GM19099 (cell line): ENCODE data around the gene KLF11.

Experiments
- POLR2A ChIP-seq: IDR thresholded peaks from 3 replicates; pipeline ENCODE4 v1.6.1; 2011; ENCODE audit warnings: low read depth; ENCODE audit not compliant: insufficient read length; ENCODE audit errors: extremely low read depth

KLF11 gene

DNA sequence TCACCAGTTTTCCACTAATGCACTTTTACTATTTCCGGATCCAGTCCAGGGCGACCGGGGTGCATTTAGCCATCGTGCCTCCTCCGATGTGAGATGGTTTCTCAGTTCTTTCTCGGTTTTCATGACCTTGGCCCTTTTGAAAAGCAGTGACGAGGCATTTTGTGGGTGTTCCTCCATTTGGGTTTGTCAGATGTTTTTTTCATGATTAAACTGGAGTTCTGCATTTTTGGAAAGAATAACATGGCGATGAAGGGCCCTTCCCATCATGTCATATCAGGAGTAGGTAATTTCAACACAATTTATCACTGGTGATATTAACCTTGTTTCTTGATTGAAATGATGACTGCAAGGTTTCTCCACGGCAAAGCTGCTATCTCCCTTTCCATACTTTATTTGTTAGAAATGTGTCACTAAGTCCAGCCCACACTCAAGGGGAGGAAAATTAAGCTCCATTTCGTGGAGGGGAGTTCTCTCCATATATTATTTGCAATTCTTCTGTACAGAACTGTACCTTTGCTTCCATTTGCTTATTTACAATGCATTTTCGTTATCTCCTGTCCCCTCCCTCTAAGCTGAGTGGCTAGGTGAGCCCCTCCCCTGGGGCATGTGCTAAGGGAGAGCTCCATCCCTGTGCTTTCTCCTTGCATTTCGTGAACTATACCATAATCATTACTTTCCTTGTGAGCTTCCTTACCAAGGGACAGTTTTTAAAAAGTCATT, 8.9 kb upstream of the KLF11 start:
- TF ChIP-seq POLR2A: no peak

DNA sequence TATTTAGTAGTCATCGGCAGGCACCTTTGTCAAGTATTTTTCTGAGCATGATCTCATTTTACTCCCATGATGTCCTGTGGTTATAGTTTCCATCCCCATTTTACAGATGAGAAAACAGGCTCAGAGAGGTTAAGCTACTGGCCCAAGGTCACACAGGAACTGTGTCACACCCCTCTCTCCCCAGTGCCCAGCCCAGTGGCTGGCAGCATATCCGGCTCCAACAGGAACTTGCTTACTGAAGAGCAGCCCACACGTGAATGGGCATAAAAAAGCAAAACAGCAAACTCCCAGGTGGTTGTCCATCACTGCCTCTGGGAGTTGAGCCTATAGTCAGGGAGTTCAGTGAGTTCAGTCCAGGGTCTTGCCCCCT, 8.3 kb upstream of the KLF11 start:
- no peak for TF ChIP-seq POLR2A

DNA sequence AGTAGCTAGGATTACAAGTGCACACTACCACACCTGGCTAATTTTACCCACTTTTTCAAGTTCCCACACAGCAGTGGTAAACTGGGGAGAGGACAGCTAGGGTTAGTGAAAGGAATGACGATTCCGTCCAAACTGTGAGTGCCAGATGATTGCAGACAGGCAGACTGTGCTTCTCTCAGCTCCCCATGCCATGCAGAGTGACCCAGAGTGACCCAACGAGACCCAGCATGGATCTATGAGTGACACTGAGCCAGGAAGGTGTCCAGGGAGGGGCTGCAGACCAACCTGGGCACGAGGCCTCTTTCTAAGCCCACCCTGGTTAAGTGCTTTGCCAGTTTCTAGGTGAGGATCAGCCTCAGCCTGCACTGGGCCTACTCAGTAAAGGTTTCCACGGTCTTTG, 7.7 kb upstream of the KLF11 start:
- TF ChIP-seq POLR2A: no peak

DNA sequence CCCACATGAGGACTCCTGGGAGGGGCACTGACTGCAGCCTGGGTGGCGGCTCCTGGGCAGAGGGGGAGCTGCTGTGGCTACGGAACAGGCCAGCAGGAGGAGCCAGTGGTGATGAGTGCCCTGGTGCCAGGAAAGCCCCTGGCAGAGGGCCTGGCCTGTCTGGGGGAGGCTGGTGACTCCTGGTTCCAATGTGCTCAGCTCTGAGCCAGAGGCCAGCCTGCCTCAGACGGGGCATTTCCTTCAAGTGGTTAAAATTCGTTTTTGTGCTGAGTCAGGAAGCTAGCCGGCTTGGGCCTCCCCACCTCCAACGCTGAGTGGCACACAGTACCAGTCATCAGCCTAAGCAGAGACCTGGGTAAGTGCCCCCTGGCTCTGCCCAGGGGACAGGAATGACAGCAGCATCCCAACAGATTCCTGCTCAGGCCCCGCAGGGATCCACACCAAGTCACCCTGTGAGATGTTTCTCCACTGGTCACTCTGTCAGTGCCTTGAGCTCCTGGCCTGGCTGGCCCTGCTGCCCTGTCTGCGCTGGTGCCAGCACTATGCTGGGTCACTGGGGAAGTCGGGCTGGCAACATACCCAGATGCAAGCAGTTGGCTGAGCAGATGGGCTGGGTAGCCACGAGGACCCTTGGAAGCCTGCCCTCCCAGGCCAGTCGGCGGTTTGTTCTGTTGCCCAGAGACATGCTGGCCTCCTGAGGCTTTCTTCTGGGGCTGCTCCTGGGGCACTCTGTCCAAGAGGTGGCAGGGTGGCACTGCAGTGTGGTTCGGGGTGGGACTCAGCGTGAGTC, 7.1 kb upstream of the KLF11 start:
- no peak for TF ChIP-seq POLR2A

DNA sequence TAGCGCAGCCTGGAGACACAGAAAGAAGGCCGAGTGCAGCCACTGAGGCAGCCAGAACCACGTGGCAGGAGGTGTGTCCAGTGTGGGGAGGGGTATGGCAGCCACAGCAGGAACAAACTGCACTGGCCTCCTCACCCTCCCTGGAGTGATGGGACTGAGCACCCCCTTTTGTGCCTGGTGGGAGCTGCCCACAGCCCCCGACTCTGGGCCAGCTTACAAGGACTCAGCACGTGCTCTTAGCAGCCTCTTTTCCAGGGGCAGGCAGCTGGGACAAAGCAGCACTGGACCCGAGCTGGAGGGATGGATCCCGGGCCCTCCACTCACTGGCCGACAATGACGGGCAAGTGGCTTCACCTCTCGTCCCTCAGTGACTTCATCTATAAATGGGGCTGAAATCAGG, 5.2 kb upstream of the KLF11 start:
- no peak for TF ChIP-seq POLR2A

DNA sequence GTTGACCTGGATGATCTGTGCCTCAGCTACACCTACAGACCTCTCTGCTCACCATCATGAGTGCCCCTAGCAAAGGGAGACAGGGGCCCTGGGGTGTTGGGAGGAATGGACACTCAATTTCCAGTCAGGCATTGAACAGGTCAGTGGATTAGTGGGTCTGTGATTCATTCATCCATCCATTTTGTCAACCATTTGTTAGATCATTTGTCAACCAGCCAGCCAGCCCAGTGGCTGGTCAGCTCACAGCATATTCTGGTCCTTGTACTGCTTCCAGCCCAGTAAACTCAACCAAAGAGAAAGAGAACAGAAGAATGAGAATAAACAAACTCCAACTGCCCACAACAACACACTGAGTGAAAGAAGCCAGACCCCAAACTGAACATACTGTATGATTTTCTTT, 4.6 kb upstream of the KLF11 start:
- TF ChIP-seq POLR2A: no peak

DNA sequence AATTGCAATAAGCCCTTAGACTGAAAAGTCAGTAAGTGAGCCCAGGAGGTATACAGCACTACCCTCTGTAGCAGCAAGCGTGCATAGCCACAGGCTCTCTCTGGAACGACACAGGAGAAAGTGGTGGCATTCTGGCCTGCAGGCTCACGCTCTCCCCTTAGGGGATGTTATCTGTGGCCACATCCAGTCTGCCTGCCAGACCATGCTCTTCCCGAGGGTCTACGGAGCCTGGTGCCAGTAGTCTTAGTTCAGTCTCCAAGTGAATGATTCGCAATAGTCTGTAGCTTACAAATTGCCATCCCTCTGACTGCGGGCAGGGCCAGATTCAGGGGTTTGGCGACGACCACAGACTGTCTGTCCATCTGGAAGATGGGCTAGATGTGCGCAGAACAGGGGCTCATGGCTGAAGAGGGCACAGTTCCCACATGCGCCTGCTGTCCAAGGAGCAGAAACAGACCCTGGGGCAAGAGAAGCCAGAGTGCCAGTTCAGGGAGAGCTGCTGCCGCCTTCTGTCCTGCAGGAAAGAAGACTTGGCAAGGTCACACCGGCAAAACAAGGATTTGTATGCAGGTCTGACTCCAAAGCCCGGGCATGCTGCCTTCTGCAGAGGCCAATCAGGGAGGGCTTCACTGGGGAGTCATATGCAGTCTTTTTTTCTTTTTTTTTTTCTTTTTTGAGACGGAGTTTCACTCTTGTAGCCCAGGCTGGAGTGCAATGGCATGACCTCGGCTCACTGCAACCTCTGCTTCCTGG, 3.5 kb upstream of the KLF11 start:
- TF ChIP-seq POLR2A: no peak

DNA sequence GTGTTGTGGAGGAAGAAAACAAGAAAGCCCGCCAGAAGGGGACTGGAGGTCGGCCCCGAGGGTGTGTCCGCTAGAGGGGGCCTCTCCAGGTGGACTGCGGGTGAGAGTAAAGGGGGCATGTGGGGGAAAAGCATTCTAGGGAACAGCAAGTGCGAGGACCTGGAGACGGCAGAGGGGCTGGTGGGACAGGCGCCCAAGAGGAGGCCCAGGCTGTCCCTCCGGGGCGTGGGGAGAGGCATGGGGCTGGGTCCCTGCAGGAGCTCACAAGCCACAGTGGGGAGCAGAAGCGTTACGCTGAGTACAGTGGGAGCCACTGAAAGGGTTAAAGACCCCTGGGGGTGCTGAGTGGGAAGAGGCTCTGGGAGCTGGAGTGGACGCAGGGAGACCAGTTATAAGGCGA, 1.6 kb upstream of the KLF11 start:
- no peak for TF ChIP-seq POLR2A

DNA sequence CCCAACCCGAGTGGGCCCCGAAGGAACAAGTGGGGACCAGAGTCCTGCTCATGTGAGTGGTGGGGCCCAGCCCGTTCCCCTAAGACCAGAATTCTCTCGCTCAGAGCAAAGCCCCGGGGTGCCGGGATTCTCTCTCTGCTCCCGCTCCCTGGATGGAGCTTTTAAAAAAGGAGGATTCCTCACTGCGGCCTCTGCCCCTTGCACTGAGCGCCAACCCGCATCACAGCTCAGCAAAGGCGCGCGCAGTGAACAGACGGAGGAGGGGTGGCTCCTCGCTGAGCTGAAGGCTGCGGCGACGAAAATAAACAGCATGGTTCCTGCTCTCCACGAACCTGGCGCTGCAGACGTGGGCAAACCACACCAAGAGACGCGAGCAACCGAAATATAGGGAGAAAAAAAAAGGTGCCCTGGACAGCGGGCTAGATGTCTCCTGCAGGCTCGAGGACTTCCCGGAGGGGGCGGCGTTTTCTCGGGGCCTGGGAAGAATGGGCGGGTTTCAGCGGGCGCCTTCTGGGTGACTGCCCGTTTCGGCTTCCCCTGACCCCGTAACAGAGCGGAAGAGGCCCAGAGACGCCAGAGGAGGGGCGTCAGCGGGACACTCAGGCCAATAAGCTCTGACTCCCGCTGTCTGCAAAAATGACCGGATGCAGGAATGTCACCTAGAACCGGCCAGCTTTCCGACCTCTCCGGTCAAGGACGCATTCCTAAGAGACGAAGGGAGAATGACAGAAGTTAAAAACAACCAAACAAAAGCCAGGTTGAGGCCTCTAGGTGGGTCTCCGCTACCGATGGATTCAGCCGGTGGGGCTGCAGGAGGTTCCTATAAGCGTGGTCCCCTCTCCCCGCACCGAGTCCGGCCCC, 819 bp upstream of the KLF11 start:
- TF ChIP-seq POLR2A: no peak

DNA sequence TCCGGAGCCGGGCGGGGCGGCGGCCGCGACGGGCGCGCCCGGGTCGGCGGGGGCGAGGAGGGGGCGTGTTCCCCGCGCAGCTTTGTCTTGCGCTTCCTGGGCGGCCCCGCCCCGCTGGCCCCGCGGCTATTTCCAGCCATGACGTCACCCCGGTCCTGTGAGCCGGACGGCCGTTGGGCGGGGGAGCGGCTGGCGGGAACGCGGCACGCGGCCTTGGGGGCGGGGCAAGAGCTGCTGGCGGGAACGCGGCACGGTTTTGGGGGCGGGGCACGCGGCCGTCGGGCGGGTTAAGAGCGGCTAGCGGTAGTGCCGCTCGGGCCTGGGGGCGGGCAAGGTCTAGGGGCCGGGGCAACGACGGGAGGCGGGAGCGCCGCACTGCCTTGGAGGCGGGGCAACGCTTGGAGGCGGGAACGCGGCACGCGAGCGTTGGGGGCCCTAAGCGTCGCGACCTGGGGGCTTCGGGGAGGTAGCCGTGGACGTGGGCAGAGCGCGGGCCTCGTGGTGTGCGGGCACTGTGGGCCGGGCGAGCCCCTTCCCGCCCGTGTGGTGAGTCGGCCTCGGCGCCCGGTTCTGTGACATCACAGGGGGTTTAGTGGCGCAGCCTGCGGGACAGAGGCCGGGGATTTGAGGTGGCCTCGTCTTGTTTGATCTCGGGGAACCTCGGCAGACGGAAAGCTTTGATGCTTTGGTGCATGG, 704 bp downstream of the KLF11 start:
- TF ChIP-seq POLR2A: no peak

DNA sequence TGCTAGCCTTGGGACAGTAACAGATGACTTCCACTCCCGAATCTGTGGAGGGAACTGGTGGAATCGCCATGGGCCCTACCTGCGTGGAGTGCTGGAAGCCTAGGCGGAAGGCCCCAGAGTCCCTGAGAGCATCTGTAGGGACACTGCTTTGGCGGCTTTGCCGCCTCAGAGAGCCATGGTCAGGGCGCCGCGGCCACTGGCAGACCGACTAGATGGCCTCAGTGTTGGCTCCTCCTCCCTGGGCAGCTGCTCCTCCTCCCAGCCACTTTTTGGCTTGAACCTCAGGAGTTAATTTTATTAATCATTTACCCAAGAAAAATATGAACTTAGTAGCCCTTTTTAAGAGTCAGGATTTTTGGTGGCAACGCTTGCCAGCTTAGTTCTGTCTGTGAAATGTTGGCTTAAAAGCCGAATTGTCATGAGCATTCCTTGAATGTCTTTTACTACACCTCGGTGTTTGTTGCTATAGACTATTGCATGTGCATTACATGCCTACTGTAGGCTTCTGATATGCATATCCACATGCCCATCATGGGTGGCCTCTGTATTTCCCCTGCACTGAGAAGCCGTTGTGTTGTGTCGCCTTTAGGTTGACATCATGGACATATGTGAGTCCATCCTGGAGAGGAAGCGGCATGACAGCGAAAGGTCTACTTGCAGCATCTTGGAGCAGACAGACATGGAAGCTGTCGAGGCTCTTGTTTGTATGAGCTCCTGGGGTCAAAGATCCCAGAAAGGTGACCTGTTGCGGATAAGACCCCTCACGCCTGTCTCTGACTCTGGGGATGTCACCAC, 2.4 kb downstream of the KLF11 start:
- TF ChIP-seq POLR2A: no peak

DNA sequence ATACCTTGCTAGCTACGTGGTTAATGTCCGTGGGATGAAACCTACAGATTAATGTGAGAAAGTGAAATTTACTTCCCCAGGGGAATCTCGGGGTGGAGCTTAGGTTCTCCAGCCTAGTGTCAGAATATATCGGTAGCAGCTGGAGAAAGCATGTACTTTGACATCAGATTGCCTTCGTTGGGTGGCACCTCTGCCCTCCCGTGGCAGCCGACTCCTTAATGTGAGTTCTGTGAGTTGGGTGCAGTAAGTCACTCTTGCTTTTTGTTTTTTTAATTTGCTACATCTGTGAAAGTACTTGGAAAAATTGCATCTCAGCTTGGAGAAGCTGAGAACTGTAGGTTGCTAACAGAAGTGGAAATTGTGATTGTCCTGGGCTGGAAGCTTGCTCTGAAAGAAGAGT, 3.6 kb downstream of the KLF11 start:
- TF ChIP-seq POLR2A: no peak
